H1 (cell line): ENCODE results near the gene MTMR4.

Experiments
- BCL11A ChIP-seq, 2 experiments: IDR thresholded peaks; one replicate each; pipeline ENCODE4 v1.6.1; 2011; ENCODE audit warnings: low read depth in 2 of 2, low read length in 2 of 2, mild to moderate bottlenecking in 2 of 2
- PHF8 ChIP-seq: fragments of 200-600 bp; sonication (generic); conservative IDR thresholded peaks from 2 replicates; pipeline ENCODE4 v1.7.1; 2012; ENCODE audit warnings: low read depth, mild to moderate bottlenecking, inconsistent platforms, low read length, moderate library complexity
- POLR2A ChIP-seq, 2 experiments: IDR thresholded peaks; 1 replicate in 1 of 2; 2 replicates in 1 of 2; pipeline ENCODE4 v1.6.1; 2011; ENCODE audit warnings: low read depth in 2 of 2, low read length in 2 of 2, mild to moderate bottlenecking in 2 of 2; ENCODE audit errors: control extremely low read depth in 1 of 2
- RNF2 ChIP-seq: fragments of 200-900, 300-1000 bp; sonication (generic); IDR thresholded peaks from 2 replicates; pipeline ENCODE4 v1.7.1; 2016; ENCODE audit warnings: borderline replicate concordance, low read depth, mild to moderate bottlenecking, antibody characterized with exemption, low read length; ENCODE audit not compliant: poor library complexity, severe bottlenecking; ENCODE audit errors: missing control alignments
- TF ChIP-seq, protein P1 (sequence below), 3 experiments: IDR thresholded peaks; 1 replicate in 2 of 3; 2 replicates in 1 of 3; pipeline versions ENCODE4 v1.5.1 to v1.6.1; 2011; ENCODE audit warnings: low read length in 3 of 3, mild to moderate bottlenecking in 3 of 3, inconsistent platforms in 2 of 3, low read depth in 1 of 3, moderate library complexity in 1 of 3; ENCODE audit not compliant: insufficient read depth in 1 of 3; ENCODE audit errors: control extremely low read depth in 1 of 3

DNA sequence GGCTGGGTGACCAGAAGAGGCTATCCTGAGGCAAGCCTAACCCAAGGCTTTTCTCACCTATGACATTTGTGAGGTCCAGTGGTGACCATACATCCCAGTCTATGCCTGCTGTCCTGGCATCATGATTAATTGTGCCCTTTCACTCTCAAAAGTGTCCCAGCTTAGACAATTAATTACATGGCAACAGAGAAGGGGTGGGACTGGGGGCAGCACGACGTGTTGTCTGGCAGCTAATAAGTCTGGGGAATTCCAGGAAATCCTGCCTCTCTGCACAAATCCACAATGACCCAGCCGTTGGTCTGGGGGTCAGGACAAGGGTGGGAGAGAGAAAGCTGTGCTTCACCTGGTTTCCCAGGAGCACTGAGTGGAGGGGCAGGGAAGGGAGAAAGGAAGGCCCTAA is 14.0 kb upstream of the MTMR4 start:
- TF ChIP-seq RNF2 (no peak), BCL11A (IDR thresholded peaks at IDR 0.05; ENCODE audit: low read depth in 2 of 2, low read length in 2 of 2) (no peak), POLR2A (IDR thresholded peaks at IDR 0.05; ENCODE audit: control extremely low read depth in 1 of 2, low read depth in 2 of 2, low read length in 2 of 2) (no peak), PHF8 (no peak)
- TF ChIP-seq, protein P1, sequence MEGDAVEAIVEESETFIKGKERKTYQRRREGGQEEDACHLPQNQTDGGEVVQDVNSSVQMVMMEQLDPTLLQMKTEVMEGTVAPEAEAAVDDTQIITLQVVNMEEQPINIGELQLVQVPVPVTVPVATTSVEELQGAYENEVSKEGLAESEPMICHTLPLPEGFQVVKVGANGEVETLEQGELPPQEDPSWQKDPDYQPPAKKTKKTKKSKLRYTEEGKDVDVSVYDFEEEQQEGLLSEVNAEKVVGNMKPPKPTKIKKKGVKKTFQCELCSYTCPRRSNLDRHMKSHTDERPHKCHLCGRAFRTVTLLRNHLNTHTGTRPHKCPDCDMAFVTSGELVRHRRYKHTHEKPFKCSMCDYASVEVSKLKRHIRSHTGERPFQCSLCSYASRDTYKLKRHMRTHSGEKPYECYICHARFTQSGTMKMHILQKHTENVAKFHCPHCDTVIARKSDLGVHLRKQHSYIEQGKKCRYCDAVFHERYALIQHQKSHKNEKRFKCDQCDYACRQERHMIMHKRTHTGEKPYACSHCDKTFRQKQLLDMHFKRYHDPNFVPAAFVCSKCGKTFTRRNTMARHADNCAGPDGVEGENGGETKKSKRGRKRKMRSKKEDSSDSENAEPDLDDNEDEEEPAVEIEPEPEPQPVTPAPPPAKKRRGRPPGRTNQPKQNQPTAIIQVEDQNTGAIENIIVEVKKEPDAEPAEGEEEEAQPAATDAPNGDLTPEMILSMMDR (IDR thresholded peaks at IDR 0.05; ENCODE audit: control extremely low read depth in 1 of 3, insufficient read depth in 1 of 3, low read depth in 1 of 3, low read length in 3 of 3): no peak
